ENCODE measurements around the gene CYP26A1.

CYP26A1 gene

DNA sequence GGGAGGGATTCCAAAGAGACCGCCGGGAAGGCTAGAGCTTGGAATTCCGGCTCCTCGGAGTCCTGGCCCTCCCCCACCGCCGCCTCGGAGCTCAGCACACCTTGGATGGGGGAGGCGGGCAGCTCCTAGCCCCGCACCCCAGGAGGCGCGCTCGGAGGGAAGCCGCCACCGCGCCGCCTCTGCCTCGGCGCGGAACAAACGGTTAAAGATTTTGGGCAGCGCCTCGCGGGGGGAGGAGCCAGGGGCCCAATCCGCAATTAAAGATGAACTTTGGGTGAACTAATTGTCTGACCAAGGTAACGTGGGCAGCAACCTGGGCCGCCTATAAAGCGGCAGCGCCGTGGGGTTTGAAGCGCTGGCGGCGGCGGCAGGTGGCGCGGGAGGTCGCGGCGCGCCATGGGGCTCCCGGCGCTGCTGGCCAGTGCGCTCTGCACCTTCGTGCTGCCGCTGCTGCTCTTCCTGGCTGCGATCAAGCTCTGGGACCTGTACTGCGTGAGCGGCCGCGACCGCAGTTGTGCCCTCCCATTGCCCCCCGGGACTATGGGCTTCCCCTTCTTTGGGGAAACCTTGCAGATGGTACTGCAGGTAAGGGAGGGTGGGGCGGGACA is at the start of gene CYP26A1:
TSS of gene CYP26A1 (plus strand) at position 355 of the 608 bp plus-strand sequence. CDS start at position 397, 42 bp downstream.
- DNase-seq, result no peak

DNA sequence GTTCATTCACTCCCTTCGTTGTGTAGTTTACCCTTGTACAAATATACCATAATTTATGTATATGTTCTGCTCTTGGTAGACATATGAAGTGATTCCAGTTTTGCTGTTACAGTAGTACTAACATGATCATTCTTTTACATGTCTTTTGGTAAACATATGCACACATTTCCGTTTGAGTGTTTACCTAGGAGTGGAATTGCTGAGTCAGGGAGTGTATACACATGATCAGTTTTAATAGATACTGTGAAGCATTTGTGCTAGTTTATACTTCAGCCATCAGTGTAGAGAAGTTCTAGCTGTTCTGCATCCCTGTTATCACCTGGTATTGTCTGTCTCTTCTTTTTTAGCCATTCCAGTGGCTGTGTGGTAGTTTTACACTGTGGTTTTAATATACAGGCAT is 47.6 kb upstream of the CYP26A1 start:
- DNase-seq, result no peak

DNA sequence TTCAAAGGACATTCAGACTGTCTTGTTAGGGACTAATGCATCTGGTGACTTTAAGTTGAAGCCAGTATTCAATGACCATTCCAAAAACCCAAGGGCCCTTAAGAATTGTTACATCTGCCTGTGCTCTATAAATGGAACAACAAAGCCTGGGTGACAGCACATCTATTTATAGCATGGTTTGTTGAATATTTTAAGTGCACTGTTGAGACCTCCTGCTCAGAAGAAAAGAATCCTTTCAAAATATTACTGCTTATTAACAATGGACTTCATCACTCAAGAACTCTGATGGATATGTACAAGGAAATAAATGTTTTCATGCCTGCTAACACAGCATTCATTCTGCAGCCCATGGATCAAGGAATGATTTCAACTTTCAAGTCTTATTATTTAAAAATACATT is 46.2 kb upstream of the CYP26A1 start:
- no peak for DNase-seq

DNA sequence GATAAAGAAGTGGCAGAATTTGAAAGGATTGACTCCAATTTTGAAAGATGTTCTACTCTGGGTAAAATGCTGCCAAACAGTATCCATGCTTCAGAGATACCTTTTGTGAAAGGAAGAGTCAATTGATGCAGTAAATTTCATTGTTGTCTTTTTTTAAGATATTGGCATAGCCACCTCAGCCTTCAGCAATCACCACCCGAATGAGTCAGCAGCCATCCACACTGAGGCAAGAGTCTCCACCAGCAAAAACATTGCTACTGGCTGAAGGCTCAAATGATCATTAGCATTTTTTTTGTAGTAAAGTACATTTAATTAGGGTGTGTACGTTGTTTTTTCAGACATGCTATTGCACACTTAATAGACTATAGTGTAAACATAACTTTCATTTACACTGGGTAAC is 44.8 kb upstream of the CYP26A1 start:
- DNase-seq, result no peak

GRCh38 chr10:93030409-93030808 is 43.3 kb upstream of the CYP26A1 start:
- DNase-seq, result no peak

- DNase-seq, result no peak
Observed at GRCh38 chr10:93032105-93032808, 41.4 kb upstream of the CYP26A1 start.

- DNase-seq, result no peak
Observed at GRCh38 chr10:93032809-93033137, 40.9 kb upstream of the CYP26A1 start.

- DNase-seq, result no peak
Observed at GRCh38 chr10:93034426-93034825, 39.3 kb upstream of the CYP26A1 start.

DNA sequence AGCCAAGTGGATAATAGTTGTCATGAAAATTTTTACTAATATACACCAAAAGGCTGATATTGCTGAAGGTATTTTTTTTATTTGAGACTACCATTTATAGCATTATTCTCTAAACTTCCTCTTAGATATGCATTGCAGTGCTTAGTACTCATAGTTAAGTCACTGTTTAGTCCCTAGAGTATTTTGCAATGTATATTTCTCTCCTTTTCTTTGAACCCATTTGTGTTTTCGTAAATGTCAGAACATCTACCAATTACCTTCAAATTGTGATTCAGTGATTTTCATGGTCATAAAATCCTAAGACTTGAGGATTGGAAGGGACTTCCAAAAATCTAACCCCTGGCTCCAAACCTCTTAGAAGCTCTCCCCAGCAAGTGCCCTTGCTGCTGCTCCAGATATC is 34.6 kb upstream of the CYP26A1 start:
- no peak for DNase-seq

DNA sequence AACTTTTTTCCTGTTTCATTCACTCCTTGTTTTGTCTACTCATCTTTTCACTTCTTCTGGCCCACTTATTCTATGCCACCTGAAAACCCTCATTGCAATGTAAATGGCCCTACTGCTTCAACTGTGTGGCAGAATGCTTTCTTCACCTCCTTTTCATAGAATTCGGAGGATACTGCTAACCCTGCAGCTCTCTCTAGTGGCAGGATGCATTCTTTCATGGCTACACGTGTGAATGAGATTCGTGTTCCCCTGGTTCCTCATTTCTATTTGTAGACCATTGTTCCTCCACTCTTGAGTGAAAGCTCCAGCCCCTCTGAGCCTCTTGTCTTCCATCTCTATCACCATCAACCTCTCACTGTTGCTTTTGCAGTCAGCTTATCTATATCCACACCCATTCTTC is 34.0 kb upstream of the CYP26A1 start:
- peak in 1 of 2 experiments; percentile 6 for DNase-seq

DNA sequence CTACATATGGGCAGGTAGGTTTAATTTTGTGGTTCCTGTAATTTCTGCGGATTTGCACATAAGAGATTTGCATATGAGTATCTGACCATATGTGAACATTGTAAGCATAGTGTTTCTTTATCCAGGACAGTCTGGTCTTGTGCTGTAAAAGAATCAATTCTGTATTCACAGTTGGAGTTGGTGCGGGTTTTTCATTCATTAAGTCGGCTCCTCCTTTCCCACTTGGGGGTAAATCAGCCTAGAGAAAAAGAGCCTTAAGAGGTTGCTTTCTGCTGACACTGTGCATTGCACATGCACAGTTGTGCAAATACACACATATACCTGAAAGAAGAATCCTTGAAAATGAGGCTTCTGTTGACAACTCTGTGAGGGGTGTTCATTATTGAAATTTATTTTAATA is 19.2 kb upstream of the CYP26A1 start:
- DNase-seq, result no peak

DNA sequence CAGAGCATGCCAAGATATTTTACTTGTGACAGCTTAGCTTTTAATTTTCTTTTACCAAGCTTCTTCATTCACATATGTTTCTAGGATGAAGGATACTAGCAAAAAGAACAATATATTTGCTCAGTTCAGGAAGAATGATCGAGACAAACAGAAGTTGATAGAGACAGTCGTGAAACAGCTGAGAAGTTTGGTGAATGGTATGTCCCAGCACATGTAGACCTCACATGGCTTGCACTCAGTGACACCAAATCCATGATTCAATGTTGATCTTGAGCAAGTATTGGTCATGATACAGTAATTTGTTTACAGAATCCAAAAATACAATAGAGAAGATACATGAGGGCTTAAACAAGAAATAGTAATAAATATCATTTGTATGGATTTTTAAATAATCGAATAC is 15.6 kb upstream of the CYP26A1 start:
- DNase-seq, result no peak

- DNase-seq, result no peak
Observed at GRCh38 chr10:93059975-93060886, 13.5 kb upstream of the CYP26A1 start, which contains the start of gene CYP26C1. Gene CYP26C1, plus strand, starts transcription at chr10:93060798. Its CDS starts 466 bp downstream, at chr10:93061264.

DNA sequence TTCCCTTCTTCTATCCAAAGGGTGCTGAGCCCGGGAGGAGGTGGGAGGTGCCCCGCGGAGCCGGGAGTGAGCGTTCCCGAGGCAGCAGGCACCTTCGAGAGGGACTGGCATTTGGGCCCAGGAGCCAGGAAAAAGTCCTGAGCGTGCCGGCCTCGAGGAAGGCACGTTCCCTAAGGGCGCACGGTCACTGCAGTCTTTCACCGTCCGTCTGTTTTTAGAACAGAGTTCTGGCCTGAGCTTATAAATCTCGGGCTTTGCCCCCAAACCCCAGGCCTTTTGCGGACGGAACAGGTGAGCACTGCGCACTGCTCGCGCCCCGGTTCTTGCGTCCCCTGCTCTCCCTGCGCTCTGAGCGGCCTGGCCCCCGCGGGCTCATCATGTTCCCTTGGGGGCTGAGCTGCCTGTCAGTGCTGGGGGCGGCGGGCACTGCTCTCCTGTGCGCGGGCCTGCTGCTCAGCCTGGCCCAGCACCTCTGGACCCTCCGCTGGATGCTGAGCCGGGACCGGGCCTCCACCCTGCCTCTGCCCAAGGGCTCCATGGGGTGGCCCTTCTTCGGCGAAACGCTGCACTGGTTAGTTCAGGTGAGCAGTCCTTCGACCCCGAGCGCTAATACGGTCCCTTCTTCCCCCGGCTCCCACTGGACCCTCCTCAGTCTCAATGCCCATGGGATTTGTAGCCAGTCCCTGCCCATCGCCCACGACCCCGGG is 12.7 kb upstream of the CYP26A1 start:
- DNase-seq, result no peak

- no peak for DNase-seq
Observed at GRCh38 chr10:93061594-93062513, 11.8 kb upstream of the CYP26A1 start.

DNA sequence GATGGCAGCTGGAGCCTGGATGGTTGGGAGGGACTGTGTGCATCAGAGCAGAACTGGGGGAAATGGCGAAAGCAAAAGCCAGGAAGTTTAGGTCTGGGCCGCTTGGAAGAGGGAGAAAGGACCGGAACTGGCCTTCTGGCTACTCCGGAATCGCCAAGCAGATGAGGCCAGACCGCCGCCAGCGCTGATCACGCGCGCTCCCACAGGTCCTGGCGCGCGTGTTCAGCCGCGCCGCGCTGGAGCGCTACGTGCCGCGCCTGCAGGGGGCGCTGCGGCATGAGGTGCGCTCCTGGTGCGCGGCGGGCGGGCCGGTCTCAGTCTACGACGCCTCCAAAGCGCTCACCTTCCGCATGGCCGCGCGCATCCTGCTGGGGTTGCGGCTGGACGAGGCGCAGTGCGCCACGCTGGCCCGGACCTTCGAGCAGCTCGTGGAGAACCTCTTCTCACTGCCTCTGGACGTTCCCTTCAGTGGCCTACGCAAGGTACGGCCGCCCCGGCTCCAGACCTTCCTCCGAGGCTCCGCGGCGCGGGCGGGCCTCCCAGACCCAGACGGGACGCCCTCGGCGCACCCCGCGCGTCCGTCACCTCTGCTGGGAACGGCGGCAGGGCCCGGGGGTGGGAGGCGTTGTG is 11.1 kb upstream of the CYP26A1 start:
- no peak for DNase-seq

GRCh38 chr10:93063144-93063976 is 10.3 kb upstream of the CYP26A1 start:
- DNase-seq, result no peak

GRCh38 chr10:93063977-93064660 is 9.6 kb upstream of the CYP26A1 start:
- DNase-seq, result no peak

DNA sequence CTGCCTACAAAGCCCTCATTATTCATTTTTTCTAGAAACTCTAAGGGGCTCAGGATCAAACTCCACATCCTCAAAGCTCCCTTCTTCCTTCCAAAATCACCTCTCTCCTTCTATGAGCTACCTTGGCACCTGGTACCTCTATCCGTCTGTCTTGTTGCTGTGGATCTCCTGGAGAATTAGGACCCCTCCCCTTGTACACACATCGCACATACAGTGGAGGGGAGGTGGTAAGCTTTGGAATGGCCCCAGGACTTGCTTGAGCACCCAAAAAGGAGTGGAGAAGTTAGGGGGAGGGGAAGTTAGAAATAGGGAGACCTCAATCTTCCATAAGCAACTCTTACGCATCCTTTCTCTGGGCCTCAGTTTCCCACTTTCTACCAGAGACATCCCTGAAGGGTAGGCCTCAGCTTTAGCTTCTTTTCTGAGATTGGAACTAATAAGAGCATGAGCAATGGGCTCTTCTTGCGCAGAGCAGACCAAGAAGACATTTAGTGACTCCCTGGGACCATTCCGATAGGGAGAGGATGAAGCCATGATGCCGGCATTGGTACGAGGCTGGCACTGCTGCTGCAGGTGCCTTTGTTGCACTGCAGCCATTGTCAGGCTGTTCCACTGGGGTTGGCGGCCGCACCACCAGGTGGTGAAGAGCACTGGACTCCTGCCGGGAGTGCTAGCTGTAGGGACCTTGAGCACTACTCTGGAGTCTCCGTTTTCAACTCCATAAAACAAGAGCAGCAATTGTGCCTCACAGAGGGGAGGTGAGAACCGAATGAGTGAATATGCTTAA is 8.6 kb upstream of the CYP26A1 start:
- DNase-seq, result no peak

All from NCI-H1930 (cell line).